Limb (tissue), 2 donors: Measurements from ENCODE around the gene FH.

Source experiments
- DNase-seq, 2 donors: peaks; one replicate each; pipeline ENCODE4 v3.0.0-alpha.2; 2016; ENCODE audit errors: extremely low spot score in 2 of 2

Gene FH

GRCh38 chr1:241525026-241525425 lies 5.5 kb upstream of the FH start:
- DNase-seq = no peak

- no peak for DNase-seq
Measured at GRCh38 chr1:241521718-241522117, 2.2 kb upstream of the FH start.

- DNase-seq = no peak
Measured at GRCh38 chr1:241520080-241520465, 518 bp upstream of the FH start.

GRCh38 chr1:241518476-241519307 lies 863 bp downstream of the FH start:
- peak in 1 of 2 donors; percentile 9 for DNase-seq

GRCh38 chr1:241513378-241513777 lies 6.2 kb downstream of the FH start:
- DNase-seq = no peak

GRCh38 chr1:241507189-241507863 lies 12.2 kb downstream of the FH start:
- DNase-seq = no peak

- no peak for DNase-seq
Measured at GRCh38 chr1:241503444-241503843, 16.1 kb downstream of the FH start.

GRCh38 chr1:241499910-241500309 lies 19.6 kb downstream of the FH start:
- DNase-seq = peak in 1 of 2 donors; percentile 48

- no peak for DNase-seq
Measured at GRCh38 chr1:241495741-241496140, 23.8 kb downstream of the FH start.

GRCh38 chr1:241488739-241489138 lies 30.8 kb downstream of the FH start:
- DNase-seq = no peak

- no peak for DNase-seq
Measured at GRCh38 chr1:241485554-241485992, 34.0 kb downstream of the FH start.

GRCh38 chr1:241485145-241485544 lies 34.4 kb downstream of the FH start:
- no peak for DNase-seq

GRCh38 chr1:241482761-241483250 lies 36.7 kb downstream of the FH start:
- DNase-seq = no peak

- no peak for DNase-seq
Measured at GRCh38 chr1:241479294-241479693, 40.3 kb downstream of the FH start.

GRCh38 chr1:241475671-241476070 lies 43.9 kb downstream of the FH start:
- no peak for DNase-seq

GRCh38 chr1:241473026-241473425 lies 46.5 kb downstream of the FH start:
- DNase-seq = no peak

GRCh38 chr1:241470908-241471590 lies 48.5 kb downstream of the FH start:
- DNase-seq = no peak

- DNase-seq = no peak
Measured at GRCh38 chr1:241470361-241470760, 49.2 kb downstream of the FH start.

- no peak for DNase-seq
Measured at GRCh38 chr1:241465673-241466072, 53.9 kb downstream of the FH start.

- no peak for DNase-seq
Measured at GRCh38 chr1:241464985-241465384, 54.6 kb downstream of the FH start.

- DNase-seq = no peak
Measured at GRCh38 chr1:241462391-241462790, 57.2 kb downstream of the FH start.
